ENCODE results near the gene FAM193A. TPM values are rescaled to one million over a fixed set of nuclear protein-coding genes. Genes with fewer than 3 reads are reported as not detected.

FAM193A gene
- total and polyA plus RNA-seq, 2 experiments from 2014 or later: 12.0 to 22.9 TPM

GRCh38 chr4:2733844-2734574 is 197.6 kb downstream of the FAM193A start:
- no peaks in the 10 kb centered on the region for H3K36me3 ChIP-seq (ENCODE audit: insufficient read depth)
- peaks cover 20% of the 10 kb centered on the region; the same call in 2 of the 3 replicates for H3K9me3 Mint-ChIP-seq
- H3K4me1 Mint-ChIP-seq: no peaks in the 10 kb centered on the region; the same call in 2 of the 3 replicates
- H2AFZ ChIP-seq: no peak overlapping the region
- H3K27ac Mint-ChIP-seq: no peak overlapping the region
- H3K4me2 ChIP-seq: no peak overlapping the region
- no peaks in the 10 kb centered on the region for H3K27me3 ChIP-seq (ENCODE audit: insufficient read depth)
- no peaks in the 10 kb centered on the region for H3K4me1 ChIP-seq (ENCODE audit: insufficient read depth)
- H3K27ac ChIP-seq (ENCODE audit: low read depth): 0 out of 2 replicates have a peak overlapping the region, but pooled peaks have one; percentile 52
- peaks cover 32% of the 10 kb centered on the region for H3K36me3 Mint-ChIP-seq (ENCODE audit: low read depth)
- H4K20me1 ChIP-seq (replicated peaks; ENCODE audit: insufficient read depth): no peaks in the 10 kb centered on the region
- ATAC-seq: no peak; the same call in 2 of the 3 replicates
- TF ChIP-seq ZNF331 (CRISPR knock-in tag; IDR thresholded peaks at IDR 0.05; ENCODE audit: low read depth) (no peak), JUNB (IDR thresholded peaks at IDR 0.05; ENCODE audit: unreplicated experiment) (no peak), EZH2 (IDR thresholded peaks at IDR 0.05; ENCODE audit: low read depth, unreplicated experiment) (no peak), STAT1 (IDR thresholded peaks at IDR 0.05; ENCODE audit: unreplicated experiment) (no peak), ZNF462 (CRISPR knock-in tag; IDR thresholded peaks at IDR 0.05) (no peak), EZH2phosphoT487 (IDR thresholded peaks at IDR 0.05; ENCODE audit: unreplicated experiment) (no peak), CTCF (conservative IDR thresholded peaks at IDR 0.05; ENCODE audit: low read depth in 2 of 2) (no peak), NANOG (IDR thresholded peaks at IDR 0.05; ENCODE audit: borderline replicate concordance) (no peak), ZNF114 (CRISPR knock-in tag; IDR thresholded peaks at IDR 0.05) (no peak), CREB1 (CRISPR knock-in tag; IDR thresholded peaks at IDR 0.05; ENCODE audit: low read depth) (no peak), POLR2AphosphoS5 (IDR thresholded peaks at IDR 0.05; ENCODE audit: low read depth) (no peak; the same call in 1 of the 2 replicates)
- TF ChIP-seq, protein P1, sequence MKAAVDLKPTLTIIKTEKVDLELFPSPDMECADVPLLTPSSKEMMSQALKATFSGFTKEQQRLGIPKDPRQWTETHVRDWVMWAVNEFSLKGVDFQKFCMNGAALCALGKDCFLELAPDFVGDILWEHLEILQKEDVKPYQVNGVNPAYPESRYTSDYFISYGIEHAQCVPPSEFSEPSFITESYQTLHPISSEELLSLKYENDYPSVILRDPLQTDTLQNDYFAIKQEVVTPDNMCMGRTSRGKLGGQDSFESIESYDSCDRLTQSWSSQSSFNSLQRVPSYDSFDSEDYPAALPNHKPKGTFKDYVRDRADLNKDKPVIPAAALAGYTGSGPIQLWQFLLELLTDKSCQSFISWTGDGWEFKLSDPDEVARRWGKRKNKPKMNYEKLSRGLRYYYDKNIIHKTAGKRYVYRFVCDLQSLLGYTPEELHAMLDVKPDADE (IDR thresholded peaks at IDR 0.05): no peak
- TF ChIP-seq, protein P2, sequence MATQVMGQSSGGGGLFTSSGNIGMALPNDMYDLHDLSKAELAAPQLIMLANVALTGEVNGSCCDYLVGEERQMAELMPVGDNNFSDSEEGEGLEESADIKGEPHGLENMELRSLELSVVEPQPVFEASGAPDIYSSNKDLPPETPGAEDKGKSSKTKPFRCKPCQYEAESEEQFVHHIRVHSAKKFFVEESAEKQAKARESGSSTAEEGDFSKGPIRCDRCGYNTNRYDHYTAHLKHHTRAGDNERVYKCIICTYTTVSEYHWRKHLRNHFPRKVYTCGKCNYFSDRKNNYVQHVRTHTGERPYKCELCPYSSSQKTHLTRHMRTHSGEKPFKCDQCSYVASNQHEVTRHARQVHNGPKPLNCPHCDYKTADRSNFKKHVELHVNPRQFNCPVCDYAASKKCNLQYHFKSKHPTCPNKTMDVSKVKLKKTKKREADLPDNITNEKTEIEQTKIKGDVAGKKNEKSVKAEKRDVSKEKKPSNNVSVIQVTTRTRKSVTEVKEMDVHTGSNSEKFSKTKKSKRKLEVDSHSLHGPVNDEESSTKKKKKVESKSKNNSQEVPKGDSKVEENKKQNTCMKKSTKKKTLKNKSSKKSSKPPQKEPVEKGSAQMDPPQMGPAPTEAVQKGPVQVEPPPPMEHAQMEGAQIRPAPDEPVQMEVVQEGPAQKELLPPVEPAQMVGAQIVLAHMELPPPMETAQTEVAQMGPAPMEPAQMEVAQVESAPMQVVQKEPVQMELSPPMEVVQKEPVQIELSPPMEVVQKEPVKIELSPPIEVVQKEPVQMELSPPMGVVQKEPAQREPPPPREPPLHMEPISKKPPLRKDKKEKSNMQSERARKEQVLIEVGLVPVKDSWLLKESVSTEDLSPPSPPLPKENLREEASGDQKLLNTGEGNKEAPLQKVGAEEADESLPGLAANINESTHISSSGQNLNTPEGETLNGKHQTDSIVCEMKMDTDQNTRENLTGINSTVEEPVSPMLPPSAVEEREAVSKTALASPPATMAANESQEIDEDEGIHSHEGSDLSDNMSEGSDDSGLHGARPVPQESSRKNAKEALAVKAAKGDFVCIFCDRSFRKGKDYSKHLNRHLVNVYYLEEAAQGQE (IDR thresholded peaks at IDR 0.05; ENCODE audit: unreplicated experiment): no peak
- H3K27me3 Mint-ChIP-seq (ENCODE audit: insufficient read depth, low read depth, poor library complexity): peaks cover 12% of the 10 kb centered on the region
- no peak overlapping the region for H3K4me3 ChIP-seq
- no peaks in the 10 kb centered on the region for H3K79me2 ChIP-seq (replicated peaks; ENCODE audit: insufficient read depth)
- no peak for DNase-seq (ENCODE audit: low spot score)
- H3F3A ChIP-seq (replicated peaks; ENCODE audit: low read depth): no peaks in the 10 kb centered on the region
- no peaks in the 10 kb centered on the region for H3K9me2 ChIP-seq (ENCODE audit: insufficient read depth)
- no peak overlapping the region for H3K4me3 Mint-ChIP-seq
